IPS-18c (cell line): ENCODE results near the gene CHMP4A.
"Not testable (repeated sequence)": the region's sequence is repeated elsewhere in the genome, so short reads cannot be mapped to it uniquely, and the experiment has no call there.

Source experiments
- H3K4me3 ChIP-seq: 2 replicates; pipeline ENCODE4 v1.7.0; 2013; ENCODE audit warnings: low read depth, mild to moderate bottlenecking, low read length, moderate library complexity; ENCODE audit not compliant: insufficient read depth
- H3K9me3 ChIP-seq: one replicate; pipeline ENCODE4 v1.6.1; 2013; ENCODE audit warnings: mild to moderate bottlenecking, low read length, moderate library complexity; ENCODE audit not compliant: control insufficient read depth, insufficient read depth

Gene CHMP4A

DNA sequence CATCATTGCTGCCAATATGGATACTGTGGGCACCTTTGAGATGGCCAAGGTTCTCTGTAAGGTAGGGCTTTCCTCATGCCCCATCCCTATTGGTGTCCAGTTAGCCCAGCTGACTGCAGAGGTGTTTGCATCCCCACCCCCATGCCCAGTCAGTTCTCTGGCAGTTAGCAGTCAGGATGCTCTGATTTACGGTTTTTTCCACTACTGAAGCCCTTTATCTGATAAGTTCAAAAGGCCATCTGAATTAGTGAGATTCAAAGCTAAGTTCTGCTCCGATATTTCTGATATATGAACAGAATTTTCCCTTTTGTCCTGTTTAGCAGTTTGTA, 20.2 kb upstream of the CHMP4A start:
- H3K4me3 ChIP-seq = peak overlapping the region; percentile 97
- H3K9me3 ChIP-seq = no peaks in the 10 kb centered on the region

DNA sequence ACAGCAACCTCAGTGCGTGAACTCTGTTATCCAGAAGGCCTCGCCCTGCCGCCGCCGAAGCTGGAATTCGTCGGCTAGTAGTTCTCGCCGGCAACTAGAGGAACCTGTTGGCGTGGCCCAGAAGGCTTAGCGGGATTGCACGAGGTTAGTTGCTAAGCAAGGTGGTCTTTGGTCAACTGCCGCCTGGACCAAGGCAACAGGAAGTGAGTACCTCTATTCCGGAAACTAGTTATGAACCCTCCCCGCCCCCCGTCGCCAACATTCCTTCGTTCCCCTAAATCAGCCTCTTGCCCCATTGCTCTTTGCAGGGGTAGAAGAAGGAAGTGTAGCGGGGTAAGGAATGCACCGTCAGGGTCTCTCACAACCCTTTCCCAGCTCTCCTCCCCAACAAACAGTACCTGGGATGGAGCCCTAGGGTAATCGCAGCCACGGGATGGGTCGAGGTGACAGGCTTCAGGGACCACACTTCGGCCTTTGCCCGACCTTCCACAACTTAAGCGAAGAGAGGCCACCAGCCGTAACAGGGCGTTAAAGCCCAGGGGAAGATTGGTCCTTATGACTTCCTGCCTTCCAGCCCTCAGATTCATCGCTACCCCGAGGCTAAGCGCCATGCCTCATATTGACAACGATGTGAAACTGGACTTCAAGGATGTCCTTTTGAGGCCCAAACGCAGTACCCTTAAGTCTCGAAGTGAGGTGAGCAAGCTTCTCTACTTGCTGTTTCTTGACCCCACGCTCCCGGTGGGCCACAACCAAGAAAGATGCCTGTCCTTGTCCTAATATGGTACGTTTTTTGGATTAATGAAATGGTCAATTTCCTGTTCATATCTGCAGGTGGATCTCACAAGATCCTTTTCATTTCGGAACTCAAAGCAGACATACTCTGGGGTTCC, 19.6 kb upstream of the CHMP4A start, which contains the start of gene GMPR2:
GMPR2 (plus strand) TSS at position 285 of the 893 bp plus-strand sequence; CDS start at position 610, 325 bp downstream.
- Histone ChIP-seq H3K4me3 (peak within 1 kb of the TSS; percentile 97), H3K9me3 (no peaks in the 10 kb centered on the region)

DNA sequence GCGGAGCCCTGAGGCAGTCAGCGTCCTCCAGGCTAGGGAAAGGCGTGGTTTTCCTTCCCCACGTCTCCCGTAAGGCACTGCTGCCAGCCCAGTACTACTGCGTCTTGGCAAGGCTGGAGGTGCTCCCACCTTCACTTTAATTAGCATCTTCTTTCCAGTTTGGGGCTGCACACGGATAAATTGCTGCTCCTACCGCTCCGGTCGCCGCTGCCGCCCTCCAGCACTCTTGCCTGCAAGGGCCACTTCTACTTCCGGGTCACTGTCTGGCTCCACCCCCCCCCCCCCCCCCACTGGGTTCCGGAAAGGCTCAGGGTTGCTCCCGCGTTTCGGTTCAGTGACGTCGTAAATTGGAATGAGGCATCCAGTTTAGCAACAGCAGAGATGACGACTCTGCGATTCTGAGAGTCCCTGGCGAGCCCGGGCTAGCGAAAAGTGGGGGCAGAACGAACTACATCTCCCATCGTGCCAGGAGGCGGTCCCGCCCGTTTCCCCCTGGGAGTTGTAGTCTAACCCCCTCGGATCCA, 18.9 kb upstream of the CHMP4A start, which contains the start of gene NEDD8:
NEDD8 (minus strand) TSS at position 247 of the 524 bp plus-strand sequence; CDS start at position 147, 100 bp downstream.
- Histone ChIP-seq H3K4me3 (peak within 1 kb of the TSS; percentile 97), H3K9me3 (no peaks in the 10 kb centered on the region)

DNA sequence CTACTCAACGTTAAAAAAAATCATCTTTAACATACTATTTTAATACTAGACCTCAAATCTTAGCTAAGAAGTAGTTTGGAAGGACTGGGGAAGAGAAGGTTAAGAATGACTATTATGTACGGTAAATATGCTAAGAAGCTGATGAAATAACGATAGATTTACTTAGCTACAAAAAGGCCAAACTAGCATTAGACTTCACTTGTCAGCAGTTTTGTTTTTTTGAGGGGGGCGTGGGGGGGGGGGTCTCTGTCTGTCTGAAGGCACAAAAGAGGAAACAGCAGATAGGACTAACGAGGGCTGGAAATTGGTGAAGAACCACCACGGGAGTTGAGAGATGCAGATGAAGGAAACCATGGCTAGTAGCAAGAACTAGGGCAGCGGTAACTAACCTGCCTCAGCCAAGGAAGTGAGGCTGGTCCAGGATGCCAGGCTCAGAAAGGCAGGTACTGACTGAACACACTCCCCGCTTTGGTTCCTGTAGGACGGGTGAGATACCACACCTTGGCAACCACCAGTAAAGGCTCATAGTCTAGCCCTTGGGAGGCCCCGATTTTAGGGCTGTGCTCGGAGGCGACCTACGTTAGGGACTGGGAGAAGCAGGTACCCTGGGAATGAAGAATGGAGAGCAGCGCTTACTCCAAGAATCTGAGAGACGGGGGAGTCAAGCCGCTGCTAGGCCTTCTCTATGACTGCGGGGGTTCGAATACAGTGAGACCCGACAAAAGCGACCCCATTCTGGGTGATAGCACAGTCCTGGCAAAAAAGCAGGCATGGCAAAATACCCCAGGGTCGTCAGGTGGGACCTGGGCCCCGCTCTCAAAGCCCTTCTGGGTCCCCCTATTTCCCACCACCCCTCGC, 18.2 kb upstream of the CHMP4A start:
- H3K4me3 ChIP-seq = peak overlapping the region; percentile 97
- H3K9me3 ChIP-seq = no peaks in the 10 kb centered on the region

DNA sequence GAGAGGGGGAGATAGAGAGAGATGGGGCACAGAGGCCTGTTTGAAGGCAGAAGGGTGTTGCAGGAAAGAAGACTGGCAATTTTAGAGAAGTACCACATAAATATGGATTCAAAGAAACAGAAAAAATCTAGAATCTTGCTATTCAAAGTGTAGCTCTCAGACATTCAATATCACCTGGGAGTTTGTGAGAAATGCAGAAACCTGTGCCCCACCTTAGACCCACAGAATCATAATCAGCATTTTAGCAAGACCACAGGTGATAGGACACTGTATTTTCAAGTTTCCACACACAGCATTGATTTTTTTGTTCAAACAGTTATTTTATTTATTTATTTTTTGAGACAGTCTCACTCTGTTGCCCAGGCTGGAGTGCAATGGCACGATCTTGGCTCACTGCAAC, 15.6 kb upstream of the CHMP4A start:
- no peak overlapping the region for H3K4me3 ChIP-seq
- H3K9me3 ChIP-seq = no peaks in the 10 kb centered on the region

DNA sequence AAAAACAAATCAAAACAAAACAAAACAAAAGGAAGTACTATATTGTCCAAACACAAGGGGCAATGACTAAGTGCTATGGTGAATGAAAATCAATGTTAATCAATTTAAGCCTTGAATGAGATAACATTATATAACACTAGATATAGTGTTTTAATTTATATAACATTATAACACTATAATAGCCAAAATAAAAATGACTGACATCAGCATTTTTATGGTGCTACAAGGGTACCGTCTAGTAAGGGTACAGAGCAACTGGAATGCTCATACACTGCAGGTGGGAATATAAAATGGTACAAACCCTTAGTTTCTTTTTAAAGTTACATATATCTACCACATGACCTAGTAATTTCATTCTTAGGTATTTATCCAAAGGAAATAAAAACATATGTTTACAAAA, 13.2 kb upstream of the CHMP4A start:
- Histone ChIP-seq H3K4me3 (no peak overlapping the region), H3K9me3 (no peaks in the 10 kb centered on the region)

DNA sequence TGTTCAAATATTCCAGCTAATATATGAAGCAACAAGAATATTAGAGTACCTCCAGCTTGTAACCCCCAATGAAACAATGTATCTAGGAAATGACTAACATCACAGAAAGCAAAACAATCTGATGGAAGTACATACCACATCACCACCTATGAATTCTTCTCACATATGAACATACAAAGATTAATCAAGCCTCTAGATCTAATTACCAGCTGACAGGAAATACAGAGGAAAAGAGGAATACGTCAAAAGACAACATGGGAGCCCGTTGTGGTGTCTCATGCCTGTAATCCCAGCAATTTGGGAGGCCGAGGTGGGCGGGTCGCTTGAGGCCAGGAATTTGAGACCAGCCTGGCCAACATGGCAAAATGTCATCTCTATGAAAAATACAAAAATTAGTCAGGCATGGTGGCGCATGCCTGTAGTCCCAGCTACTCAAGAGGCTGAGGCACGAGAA, 11.4 kb upstream of the CHMP4A start:
- Histone ChIP-seq H3K4me3 (no peak overlapping the region), H3K9me3 (no peaks in the 10 kb centered on the region)

DNA sequence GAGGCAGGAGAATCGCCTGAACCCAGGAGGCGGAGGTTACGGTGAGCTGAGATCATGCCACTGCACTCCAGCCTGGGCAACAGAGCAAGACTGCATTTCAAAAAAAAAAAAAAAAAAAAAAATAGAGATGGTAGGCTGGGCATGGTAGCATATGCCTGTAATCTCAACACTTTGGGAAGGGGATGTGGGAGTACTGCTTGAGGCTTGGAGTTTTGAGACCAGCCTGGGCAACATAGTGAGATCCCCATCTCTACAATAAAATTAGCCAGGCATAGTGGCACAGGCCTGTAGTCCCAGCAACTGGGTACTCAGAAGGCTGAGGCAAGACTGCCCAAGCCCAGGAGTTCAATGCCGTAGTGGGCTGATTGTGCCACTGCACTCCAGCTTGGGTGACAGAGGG, 9.7 kb upstream of the CHMP4A start:
- H3K4me3 ChIP-seq, H3K9me3 ChIP-seq: not testable (repeated sequence)

DNA sequence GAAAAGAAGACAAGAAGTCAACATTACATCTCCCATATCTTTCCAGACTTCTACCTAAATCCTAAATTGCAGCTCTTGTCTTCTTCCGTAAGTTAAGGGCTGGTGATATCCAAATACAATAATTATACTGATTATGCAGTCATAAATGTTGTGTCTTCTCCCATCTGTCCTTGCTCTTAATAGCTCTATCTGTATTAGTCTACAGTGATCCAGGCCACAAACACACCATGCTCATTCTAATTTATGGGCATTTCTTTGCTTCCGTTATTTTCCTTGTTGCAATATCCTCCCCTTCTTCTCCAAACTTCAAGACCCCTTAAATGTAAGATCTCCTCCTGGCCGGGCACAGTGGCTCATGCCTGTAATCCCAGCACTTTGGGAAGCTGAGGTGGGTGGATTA, 6.2 kb upstream of the CHMP4A start:
- Histone ChIP-seq H3K4me3 (no peak overlapping the region), H3K9me3 (no peaks in the 10 kb centered on the region)

DNA sequence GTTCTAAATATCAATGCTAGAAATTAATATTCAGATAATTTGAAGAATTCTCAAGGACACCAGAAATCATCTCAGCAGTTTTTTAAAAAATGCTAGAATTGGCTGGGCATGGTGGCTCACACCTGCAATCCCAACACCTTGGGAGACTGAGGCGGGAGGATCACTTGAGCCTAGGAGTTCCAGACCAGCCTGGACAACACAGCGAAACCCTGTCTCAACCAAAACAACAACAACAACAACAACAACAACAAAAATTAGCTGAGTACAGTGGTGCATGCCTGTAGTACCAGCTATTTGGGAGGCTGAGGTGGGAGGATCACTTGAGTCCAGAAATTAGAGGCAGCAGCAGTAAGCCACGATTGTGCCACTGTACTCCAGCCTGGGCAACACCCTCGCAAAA, 5.8 kb upstream of the CHMP4A start:
- H3K9me3 ChIP-seq = no peaks in the 10 kb centered on the region

DNA sequence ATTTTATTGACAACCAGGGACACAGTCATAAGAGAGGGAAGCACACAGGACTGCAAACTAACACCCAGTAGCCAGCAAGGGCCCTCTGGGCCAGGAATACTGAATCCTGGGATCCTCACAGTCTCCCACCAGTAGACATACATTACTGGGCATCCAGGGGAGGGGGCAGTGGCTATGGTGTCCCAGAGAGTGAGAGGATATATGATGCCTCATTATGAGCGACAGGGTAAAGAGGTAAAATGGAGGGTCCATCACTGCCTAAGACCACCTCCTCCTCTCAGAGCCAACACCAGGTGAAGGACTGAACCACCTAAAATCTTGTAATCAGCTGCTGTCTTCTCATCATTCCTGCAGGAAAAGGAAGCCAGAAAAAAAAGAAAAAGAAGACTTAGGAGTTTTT, 3.6 kb upstream of the CHMP4A start:
- not testable (repeated sequence) for H3K4me3 ChIP-seq, H3K9me3 ChIP-seq

More for the DNA sequence above, 5.8 kb upstream of the CHMP4A start:
- H3K4me3 ChIP-seq = no peak overlapping the region

DNA sequence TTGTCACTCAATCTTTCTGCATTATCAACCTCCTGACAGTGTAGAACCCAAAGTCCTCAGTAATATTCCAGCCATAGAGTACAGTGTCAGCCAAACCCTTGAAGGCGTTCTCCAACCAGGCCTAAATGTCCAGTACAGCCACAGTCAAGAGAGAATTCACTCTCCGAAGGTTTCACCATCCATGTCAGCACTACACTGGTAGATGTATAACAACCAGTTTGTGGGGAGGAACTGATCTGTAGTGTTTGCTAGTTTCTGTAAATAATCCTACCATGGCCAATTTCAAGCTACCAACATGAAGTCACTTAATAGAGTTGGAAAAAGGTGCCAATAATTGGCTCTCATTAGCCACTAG, 3.0 kb upstream of the CHMP4A start:
- no peaks in the 10 kb centered on the region for H3K9me3 ChIP-seq
- no peak overlapping the region for H3K4me3 ChIP-seq

DNA sequence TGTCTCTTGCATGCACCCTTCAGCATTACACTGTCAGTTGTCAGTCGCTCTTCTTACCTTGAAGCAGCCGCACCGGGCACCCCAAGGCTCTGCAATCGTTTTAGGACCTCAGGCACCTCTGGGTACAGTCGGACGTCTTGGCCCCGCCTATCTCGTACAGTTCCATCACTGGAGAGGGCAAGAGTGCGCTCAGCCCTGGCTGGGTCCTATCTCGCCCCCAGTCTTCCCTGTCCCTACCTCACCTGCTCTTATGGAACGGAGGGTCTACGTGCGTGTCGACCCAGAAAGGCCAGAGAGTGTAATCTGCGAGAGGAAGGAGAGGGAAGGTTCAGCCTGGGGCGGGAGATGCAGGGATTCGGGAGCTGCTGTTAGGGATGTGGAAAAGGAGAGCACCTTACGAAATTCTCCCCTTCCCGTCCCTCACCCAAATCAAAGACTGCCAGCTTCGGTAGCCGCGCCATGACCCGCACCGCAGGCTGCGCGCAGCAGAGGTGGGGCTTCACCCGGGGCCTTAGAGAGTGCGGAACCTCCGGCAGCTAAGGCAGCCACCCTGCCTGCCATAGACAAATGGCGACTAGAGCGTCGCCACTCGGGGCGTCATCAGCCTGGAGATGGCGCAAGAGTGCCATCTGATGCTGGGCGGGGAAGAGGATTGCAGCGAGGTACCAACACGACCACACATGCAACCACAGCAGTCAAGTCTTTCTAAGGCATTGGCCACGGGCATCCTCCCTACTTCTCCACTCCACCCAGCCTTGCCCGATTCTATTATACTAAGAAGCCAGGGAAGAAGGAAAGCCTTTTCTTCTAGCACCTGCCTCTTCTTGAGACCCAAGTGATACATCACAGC, 2.4 kb upstream of the CHMP4A start, which contains the start of gene MDP1:
MDP1 (minus strand) TSS at position 572 of the 850 bp plus-strand sequence; CDS start at position 461, 111 bp downstream.
- Histone ChIP-seq H3K9me3 (no peaks in the 10 kb centered on the region), H3K4me3 (peak within 1 kb of the TSS; percentile 94)

DNA sequence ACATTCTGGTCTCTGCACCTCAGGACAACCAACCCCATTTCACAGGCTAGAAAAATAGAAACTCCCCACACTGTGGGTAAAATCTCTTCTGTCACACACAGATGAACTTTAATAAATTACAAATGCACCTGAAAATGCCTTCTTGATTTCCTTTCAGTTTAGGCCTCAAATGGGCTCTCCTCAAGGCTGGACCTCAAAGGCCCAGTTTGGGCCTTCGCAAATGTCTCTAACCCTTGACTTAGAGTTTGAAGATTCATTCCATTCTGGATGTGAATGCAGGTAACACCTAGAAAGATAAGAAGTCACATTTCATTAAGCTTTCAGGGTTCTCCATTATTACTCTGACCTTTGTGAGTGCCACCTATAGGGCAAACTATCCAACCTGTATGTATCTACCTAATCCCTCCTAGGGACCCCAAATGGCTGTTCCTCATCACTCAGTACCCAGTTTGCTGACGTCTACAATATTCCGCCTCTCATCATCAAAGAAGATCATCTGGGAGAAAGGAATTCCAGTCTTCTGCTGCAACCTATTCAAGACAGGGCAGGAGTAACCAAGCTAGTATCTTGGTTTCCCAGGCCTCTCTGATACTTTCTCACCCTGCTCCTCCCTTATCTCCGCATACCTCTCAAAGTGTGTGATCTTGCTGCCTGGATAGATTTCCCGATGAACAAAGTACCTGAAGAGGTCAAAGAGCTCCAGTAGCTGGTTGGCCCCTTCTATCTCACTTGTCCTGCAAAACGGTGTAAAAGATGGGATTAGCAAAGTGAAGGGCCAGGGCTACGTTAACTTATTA, 776 bp upstream of the CHMP4A start:
- peak overlapping the region; percentile 51 for H3K4me3 ChIP-seq

DNA sequence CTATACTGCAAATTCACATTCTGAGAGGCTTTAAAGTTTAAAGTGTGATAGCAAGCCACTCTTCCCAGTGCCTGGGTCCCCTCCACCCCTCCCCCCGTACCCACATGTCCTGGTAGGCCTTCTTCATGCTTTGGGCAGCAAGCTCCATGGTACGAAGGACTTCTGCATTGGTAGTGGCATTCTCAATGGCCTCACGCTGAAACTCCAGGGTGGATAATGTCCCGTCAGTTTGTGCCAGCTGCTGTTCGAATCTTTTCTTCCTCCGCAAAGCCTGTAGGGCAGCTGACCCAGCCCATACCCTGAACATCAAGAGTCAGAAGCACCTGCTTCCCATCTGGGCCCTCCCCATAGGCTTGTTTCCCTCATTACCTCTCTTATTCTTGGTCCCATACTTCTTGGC, 2.0 kb downstream of the CHMP4A start:
- no peaks in the 10 kb centered on the region for H3K9me3 ChIP-seq
- H3K4me3 ChIP-seq = no peak overlapping the region

More for the DNA sequence above, 776 bp upstream of the CHMP4A start:
- no peaks in the 10 kb centered on the region for H3K9me3 ChIP-seq

DNA sequence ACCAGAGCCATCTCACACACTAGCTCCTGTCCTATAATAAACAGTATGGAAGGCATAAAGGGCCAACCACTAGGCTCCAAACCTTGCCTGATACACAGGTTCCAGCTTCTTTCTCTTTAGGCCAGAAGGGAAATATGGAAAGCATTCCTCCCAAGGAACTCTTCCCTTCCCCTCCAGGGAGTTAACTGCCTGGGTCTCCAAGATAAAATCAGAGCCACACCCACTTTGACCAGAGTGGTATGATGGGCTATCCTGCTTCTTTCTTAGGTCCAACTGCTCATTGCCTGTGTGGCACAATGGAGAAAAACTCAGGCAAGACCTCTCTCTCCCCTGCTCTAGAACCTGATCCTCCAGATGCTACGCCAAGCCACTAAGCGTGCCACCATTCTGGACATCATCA, 5.7 kb downstream of the CHMP4A start:
- no peak overlapping the region for H3K4me3 ChIP-seq
- no peaks in the 10 kb centered on the region for H3K9me3 ChIP-seq
